ENCODE results near the gene NUP93.

- no peak for TF ChIP-seq MAFK (IDR thresholded peaks at IDR 0.05; ENCODE audit: partially characterized antibody)
- TF ChIP-seq SREBF2 (IDR thresholded peaks at IDR 0.05), result no peak
- no peak for TF ChIP-seq SMC3 (IDR thresholded peaks at IDR 0.05)
These were observed 106.7 kb downstream of the NUP93 start for GRCh38 chr16:56836410-56837230.
